Stimulated activated naive CD8-positive, alpha-beta T cell treated with anti-CD3 and anti-CD28 coated beads, Interleukin-15, Interleukin-2, amounts not matched to agents 100 U/mL and 50 U/mL, for 24 hours (primary cell): ENCODE results near the gene SNAI1.
"Not testable (repeated sequence)": the region's sequence is repeated elsewhere in the genome, so short reads cannot be mapped to it uniquely, and the experiment has no call there.

Experiments
- ATAC-seq: fragments of 150-1000 bp; cut with Tn5 transposase; one replicate; pipeline ENCODE4 v1.10.0; 2021
- DNase-seq: peaks from one replicate; pipeline ENCODE4 v3.0.0; 2021

The SNAI1 gene

GRCh38 chr20:49964964-49965780 lies 17.6 kb upstream of the SNAI1 start:
- no peak for ATAC-seq

DNA sequence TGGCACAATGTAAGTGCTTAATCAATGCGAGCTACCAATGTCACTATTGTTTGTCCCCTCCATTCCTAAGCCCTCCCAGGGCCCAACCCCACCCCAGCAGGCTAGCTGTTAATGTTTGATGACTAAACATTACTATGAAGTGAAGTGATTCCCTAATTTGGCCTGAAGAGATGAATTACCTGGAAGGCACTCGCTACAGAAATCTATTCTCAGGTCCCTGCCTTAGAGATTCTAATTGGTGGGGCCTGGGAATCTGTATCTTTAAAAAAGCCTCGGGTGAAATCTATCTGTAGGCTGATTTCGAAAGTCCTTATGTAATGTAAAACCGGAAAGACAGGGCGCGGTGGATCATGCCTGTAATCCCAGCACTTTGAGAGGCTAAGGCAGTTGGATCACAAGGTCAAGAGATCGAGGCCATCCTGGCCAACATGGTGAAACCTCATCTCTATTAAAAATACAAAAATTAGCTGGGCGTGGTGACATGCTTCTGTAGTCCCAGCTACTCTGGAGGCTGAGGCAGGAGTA lies 16.9 kb upstream of the SNAI1 start:
- DNase-seq (no peak), ATAC-seq (no peak)

More at GRCh38 chr20:49964964-49965780, 17.6 kb upstream of the SNAI1 start:
- DNase-seq = peak; percentile 35

- DNase-seq = no peak
- ATAC-seq = no peak
These were observed 15.9 kb upstream of the SNAI1 start for GRCh38 chr20:49966861-49967260.

DNA sequence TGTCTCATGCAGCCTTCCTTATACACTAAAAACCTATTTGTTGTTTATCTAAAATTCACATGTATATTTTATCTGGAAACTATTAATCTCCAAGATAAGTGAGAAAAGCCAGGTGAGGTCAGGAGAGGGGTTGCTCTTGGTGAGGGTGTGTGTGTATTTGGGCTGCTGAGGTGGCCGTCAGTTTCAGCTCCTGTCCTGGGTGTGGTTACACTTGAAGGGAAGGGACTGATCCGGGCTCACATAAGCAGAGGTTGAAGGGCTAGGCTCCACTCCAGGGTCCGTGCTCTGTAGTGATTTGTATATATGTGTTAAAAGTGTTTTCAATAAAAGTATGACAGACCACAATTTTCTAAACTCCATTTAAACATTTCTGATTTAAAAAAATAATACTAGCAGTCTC lies 13.5 kb upstream of the SNAI1 start:
- no peak for DNase-seq
- ATAC-seq = no peak

DNA sequence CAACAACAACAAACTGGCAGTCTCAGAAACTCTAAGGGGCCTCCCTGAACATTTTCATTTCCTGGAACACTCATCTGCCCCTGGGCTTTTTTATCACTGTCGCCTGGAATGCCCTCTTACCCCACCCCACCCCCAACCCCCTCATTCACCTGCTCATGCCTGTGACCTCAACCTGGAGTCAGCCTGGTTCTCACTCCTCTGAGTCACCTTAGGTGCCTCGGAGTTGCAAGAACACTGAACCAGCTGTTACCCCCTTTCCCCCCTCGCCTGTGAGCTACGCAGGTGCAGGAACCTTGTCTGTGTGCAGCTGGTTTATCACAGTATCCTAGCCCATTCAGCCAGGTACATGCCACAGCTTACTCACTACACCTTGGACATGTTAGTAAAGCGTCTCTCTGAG lies 12.8 kb upstream of the SNAI1 start:
- ATAC-seq (no peak), DNase-seq (no peak)

DNA sequence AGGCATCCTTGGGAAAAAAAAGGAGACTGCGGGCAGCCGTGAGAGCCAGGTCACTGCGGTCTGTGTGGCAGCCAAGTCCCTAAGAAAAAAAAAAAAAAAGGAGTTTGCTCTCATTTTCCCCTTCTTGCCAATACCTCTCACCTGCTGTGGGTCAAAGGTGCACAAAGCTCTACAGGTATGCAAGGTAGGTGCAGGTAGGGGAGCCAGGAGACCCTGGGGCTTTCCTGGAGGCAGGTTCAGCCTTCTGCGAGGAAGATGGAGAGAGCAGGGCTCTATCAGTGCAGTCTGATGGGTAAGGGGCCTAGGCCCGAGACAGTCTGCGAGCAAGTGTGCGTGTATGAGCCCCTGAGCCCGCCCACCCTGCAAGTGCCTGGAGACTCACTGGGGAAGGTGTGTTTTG lies 12.3 kb upstream of the SNAI1 start:
- ATAC-seq (no peak), DNase-seq (no peak)

DNA sequence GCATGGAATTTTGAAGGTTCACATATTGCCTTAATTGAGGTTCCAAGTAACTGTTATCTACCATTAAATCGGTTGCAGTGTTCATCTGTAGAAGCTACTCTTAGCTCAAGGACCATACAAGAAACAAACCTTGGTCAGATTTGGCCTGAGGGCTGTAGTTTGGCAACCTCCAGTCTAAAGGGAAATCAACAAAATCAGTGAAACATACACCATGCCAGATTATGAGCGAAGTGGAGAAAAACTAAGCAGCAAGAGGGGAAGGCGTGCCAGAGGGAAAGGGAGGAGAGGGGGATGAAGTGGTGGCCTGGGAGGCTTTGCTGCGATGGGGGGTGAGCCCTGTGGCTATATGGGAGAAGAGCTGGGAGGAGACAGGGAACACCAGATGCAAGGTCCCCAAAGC lies 8.8 kb upstream of the SNAI1 start:
- DNase-seq = no peak
- ATAC-seq = no peak

DNA sequence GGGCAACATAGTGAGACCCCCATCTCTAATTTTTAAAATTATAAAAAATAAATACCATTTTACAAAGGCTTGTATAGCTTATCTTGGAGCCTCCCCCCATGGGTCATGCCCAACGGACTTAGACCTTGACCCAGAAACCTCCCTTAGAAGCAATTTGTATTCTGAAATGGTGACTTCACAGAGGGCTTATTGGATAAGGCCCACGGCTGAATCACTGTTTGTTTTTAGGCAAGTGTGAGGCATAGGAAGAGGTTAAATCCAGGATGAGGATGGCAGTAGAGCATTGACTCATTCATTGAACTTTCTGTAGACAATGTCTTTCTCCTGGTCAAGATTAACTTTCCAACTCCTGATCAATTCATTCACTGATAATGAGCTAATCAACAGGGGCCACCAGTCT lies 6.2 kb upstream of the SNAI1 start:
- DNase-seq (no peak), ATAC-seq (no peak)

GRCh38 chr20:49977740-49978139 lies 5.0 kb upstream of the SNAI1 start:
- not testable (repeated sequence) for DNase-seq, ATAC-seq

- no peak for DNase-seq
These were observed 4.1 kb upstream of the SNAI1 start for GRCh38 chr20:49978685-49979029.

GRCh38 chr20:49979030-49979832 lies 3.5 kb upstream of the SNAI1 start:
- peak; percentile 69 for ATAC-seq
- peak; percentile 76 for DNase-seq

More at GRCh38 chr20:49978685-49979029, 4.1 kb upstream of the SNAI1 start:
- ATAC-seq = no peak

DNA sequence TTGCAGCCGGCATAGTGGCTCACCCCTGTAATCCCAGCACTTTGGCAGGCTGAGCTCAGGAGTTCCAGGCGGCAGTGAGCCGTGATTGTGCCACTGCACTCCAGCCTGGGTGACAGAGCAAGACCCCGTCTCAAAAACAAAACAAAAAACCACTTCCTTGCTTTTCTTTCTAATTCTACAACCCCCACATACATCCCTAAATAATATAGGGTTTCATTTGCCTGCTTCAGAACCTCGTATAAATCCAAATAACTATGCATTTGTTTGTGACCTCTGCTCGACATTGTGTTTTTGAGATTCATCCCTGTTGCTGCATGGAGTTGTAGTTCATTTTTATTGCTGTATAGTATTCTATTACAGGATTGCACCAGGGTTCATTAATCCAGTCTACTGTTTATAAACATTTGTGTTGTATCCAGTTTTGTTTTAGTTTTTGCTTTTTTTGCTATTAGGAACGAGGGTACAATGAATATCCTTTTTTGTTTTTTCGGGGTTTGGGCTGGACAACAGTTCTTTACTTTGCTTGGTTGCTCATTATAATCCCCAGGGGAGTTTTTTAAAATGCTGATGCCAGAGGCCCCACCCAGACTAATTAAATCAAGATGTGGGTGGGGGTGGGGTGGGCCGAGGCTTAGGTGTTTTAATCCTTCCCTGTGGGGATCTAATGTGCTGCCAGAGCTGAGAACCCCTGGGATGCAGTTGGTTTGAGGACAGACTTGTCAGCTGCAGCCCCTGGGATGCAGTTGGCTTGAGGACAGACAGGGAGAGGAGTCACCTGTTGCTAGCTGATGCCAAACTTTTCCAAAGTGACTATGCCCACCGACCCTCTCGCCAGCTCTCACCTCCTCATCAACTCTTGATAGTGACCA lies 2.4 kb upstream of the SNAI1 start:
- DNase-seq (no peak), ATAC-seq (no peak)

GRCh38 chr20:49981218-49982071 lies 1.3 kb upstream of the SNAI1 start:
- ATAC-seq = no peak
- no peak for DNase-seq

DNA sequence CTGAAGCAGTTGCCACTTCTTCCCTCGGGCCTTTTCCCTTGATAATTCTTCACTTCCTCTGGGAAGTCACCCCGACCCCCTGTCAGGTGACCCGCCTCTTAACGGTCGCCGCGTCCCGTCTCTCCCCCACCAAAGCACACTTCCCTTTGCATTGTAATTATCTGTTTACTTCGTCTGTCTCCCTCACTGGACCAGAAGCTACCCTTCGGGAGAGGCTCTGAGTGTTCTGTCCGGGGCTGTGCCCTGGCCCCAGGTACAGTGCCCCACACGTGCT lies 771 bp upstream of the SNAI1 start:
- ATAC-seq (no peak), DNase-seq (no peak)

DNA sequence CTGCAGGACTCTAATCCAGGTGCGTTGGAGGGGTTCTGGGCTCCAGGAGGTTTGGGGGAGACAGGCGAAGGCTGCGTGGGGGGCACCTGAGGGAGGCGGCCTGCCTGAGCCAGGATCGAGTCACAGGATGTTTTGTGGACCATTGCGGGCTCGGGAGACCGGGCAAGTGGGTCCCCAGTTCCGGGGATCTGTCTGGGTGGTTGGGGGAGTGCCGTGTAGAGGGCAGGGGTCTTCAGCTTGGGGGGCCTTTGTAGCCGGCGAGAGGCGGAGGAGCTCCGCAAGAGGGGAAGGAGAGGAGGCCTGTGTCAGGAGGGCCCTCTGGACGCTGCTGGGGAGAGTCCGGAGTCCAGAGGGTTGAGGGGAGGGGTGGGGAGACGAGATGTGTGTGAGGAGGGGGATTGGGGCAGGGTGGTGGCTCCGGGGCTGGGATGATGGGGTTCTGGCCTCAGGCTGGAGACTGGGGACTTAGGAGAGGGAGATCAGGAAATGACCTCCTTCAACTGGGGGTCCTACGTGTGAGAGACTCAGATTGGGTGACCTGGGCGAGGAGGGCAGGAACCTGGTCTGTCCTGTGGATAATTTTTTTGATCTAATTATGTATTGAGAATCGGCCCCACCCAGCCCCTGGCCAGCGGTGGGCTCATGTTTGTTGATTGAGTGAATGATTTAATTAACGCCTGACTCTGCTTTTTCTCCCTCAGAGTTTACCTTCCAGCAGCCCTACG lies 505 bp downstream of the SNAI1 start:
- DNase-seq (no peak), ATAC-seq (no peak)

GRCh38 chr20:49983848-49984408 lies 1.1 kb downstream of the SNAI1 start:
- DNase-seq (no peak), ATAC-seq (no peak)

- no peak for DNase-seq
- ATAC-seq = no peak
These were observed 1.8 kb downstream of the SNAI1 start for GRCh38 chr20:49984426-49985153.

- no peak for ATAC-seq
- no peak for DNase-seq
These were observed 2.4 kb downstream of the SNAI1 start for GRCh38 chr20:49985157-49985556.

DNA sequence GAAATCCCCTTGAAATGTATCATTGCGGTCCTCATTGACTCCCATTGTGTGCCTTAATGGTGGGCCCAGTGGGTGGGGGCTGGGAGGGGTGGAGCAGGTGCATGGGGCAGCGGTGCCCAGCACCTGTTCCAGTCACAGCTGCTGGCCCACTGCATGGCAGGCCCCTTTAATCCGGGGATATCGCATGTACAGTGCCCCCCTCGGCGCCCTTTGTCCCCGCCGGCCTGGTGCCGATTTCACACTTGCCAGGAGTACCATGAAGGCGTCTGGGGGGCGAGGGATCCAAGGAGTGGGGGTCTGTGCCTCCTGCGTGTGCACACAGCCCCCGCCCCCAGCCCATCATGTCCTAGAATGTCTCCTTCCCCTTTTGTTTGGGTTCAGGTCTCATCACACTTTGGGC lies 2.8 kb downstream of the SNAI1 start:
- no peak for ATAC-seq
- DNase-seq = no peak

DNA sequence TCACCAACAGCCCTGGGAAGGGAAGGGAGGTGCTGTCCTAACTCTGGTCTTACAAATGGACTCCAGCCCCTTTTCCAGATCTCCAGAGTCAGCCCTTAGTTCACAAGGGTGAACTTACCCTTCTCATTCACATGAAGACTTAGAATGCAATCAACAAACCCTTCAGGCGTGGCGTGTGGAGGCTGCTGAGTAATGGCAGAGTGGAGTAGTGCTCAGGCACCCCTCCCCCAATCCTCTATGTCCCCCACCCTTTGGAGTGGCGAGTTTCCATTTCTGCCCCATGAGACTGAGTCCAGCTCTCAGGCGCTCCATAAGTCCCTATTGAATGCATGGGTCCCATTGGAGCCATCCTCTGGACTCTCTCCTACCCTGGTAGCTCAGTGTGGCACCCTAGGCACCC lies 3.3 kb downstream of the SNAI1 start:
- ATAC-seq (no peak), DNase-seq (no peak)
